ENCODE results near the gene EP400. TPM values are rescaled to one million over a fixed set of nuclear protein-coding genes. Genes with fewer than 3 reads are reported as not detected.

The EP400 gene
- total and polyA plus RNA-seq, 9 of the 15 experiments (the other 6 are each of a cell fraction or from before 2014, with no cell fraction given): 4.5 to 58.0 (median 7.0) TPM

DNA sequence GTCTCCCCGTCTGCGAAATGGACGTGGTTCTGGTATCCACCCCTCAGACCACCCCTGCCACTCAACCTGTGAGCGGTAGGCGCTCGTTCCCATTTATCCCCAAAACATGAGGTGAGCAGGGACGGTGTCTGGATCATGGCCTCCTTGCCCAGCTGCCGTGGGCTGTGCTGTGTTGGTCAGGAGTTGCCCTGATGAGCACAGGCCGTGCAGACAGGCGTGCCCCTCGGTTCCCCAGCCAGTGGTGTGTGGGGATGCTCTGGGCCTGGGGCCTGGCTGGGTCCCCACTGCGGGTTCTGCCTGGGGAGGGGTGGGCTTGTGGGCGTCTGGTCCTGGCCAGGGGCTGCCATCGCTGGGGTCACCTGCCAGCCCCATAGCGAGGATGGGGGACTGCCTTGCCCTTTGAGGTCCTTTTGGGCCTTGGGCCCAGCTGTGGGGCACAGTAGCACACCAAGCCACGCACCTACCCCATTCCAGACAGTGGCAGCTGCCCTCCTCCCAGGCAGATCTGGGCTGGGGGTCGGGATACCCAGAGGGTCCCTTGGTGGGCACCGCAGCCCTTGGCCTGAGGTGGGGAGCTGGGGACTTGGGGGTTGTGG is 31.9 kb upstream of the EP400 start:
- H3K9me3 ChIP-seq (replicated peaks; ENCODE audit: control insufficient read depth, insufficient read depth, low read depth, low read length): no peaks in the 10 kb centered on the region
- FAIRE-seq (no peak), ATAC-seq (no peak), DNase-seq (ENCODE audit: extremely low read depth in 1 of 4, low spot score in 3 of 4) (no peak)
- no peak overlapping the region for H3K4me3 ChIP-seq
- in situ Hi-C loops (cut with MboI): no loop called here
- H3K36me3 ChIP-seq (ENCODE audit: control insufficient read depth, insufficient read depth, low read length): peaks cover 16% of the 10 kb centered on the region; the same call in 1 of the 3 replicates
- no peak overlapping the region for H3K27ac ChIP-seq (ENCODE audit: extremely low read depth, low read depth, low read length)
- TF ChIP-seq POLR2AphosphoS2 (IDR thresholded peaks at IDR 0.05; ENCODE audit: low read length) (peak; percentile 39; the same call in 1 of the 2 replicates), MCM3 (IDR thresholded peaks at IDR 0.05) (no peak), CGGBP1 (CRISPR knock-in tag; IDR thresholded peaks at IDR 0.05) (no peak), STAT6 (CRISPR knock-in tag; IDR thresholded peaks at IDR 0.05) (no peak), ZNF785 (CRISPR knock-in tag; IDR thresholded peaks at IDR 0.05) (no peak), NCOA1 (IDR thresholded peaks at IDR 0.05; ENCODE audit: low read depth) (no peak), POLR2G (IDR thresholded peaks at IDR 0.05; ENCODE audit: low read depth, low read length) (0 out of 2 replicates have a peak, but pooled peaks have one; percentile 7), MTA2 (IDR thresholded peaks at IDR 0.05; ENCODE audit: low read depth) (no peak), GTF2A2 (tag; IDR thresholded peaks at IDR 0.05) (no peak), FOXP4 (CRISPR knock-in tag; IDR thresholded peaks at IDR 0.05; ENCODE audit: borderline replicate concordance) (no peak), NFATC3 (IDR thresholded peaks at IDR 0.05) (no peak)
- TF ChIP-seq, protein P1, sequence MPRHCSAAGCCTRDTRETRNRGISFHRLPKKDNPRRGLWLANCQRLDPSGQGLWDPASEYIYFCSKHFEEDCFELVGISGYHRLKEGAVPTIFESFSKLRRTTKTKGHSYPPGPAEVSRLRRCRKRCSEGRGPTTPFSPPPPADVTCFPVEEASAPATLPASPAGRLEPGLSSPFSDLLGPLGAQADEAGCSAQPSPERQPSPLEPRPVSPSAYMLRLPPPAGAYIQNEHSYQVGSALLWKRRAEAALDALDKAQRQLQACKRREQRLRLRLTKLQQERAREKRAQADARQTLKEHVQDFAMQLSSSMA (CRISPR knock-in tag; IDR thresholded peaks at IDR 0.05): no peak
- no peaks in the 10 kb centered on the region for H3K79me2 ChIP-seq (ENCODE audit: control insufficient read depth, insufficient read depth, low read length)
- H3K4me2 ChIP-seq (ENCODE audit: insufficient read depth, low read length): no peak overlapping the region
- H4K20me1 ChIP-seq (replicated peaks; ENCODE audit: control insufficient read depth, insufficient read depth, low read length): no peaks in the 10 kb centered on the region
- intact Hi-C loops (cut with micrococcal nuclease): no loop called here
- H3K4me1 ChIP-seq (replicated peaks in 1 of 2; ENCODE audit: control insufficient read depth in 2 of 2, insufficient read depth in 2 of 2, low read length in 2 of 2): peaks cover 0 to 28% of the 10 kb centered on the region in 2 experiments; a peak in 2 of 5 replicates
- BruUV-seq (replicated peaks): no TSS peak
- 87% methylated on average over 16 of the region's 18 CpGs for WGBS (ENCODE audit: insufficient coverage, low coverage, missing lambda C conversion rate)
- H3K27me3 ChIP-seq (ENCODE audit: control insufficient read depth in 2 of 2, insufficient read depth in 2 of 2, low read length in 2 of 2): no peaks in the 10 kb centered on the region
- H3K9ac ChIP-seq (ENCODE audit: insufficient read depth in 1 of 2, low read depth in 2 of 2, low read length in 2 of 2): no peak overlapping the region
- H3K9me1 ChIP-seq (ENCODE audit: control insufficient read depth, insufficient read depth, low read length): no peaks in the 10 kb centered on the region
- ChIA-PET POLR2A (interaction anchor here (0.6 kb wide), 1 partner anchor 15 kb away, joined by 4 read pairs; no protein-coding TSS in a partner anchor), CTCF (ENCODE audit: low intra/inter-chr PET ratio) (no interaction called here)
- H2AFZ ChIP-seq (ENCODE audit: low read depth, low read length): no peak overlapping the region
